IPS-18a (cell line): ENCODE measurements around the gene STARD3NL.

Experiments
- H3K27ac ChIP-seq: one replicate; pipeline ENCODE4 v1.5.1; 2013; ENCODE audit warnings: low read length
- H3K27me3 ChIP-seq: one replicate; pipeline ENCODE4 v1.6.1; 2013; ENCODE audit warnings: mild to moderate bottlenecking, low read length; ENCODE audit not compliant: control insufficient read depth, insufficient read depth
- H3K36me3 ChIP-seq: one replicate; pipeline ENCODE4 v1.6.1; 2013; ENCODE audit warnings: low read depth, low read length; ENCODE audit not compliant: control insufficient read depth
- H3K4me1 ChIP-seq: one replicate; pipeline ENCODE4 v1.6.1; 2013; ENCODE audit warnings: low read depth, low read length; ENCODE audit not compliant: control insufficient read depth
- H3K4me3 ChIP-seq: one replicate; pipeline ENCODE4 v1.5.1; 2013; ENCODE audit warnings: low read length
- H3K9ac ChIP-seq: one replicate; pipeline ENCODE4 v1.6.1; 2013; ENCODE audit warnings: mild to moderate bottlenecking, low read length, moderate library complexity
- H3K9me3 ChIP-seq: one replicate; pipeline ENCODE4 v1.6.1; 2013; ENCODE audit warnings: low read depth, low read length; ENCODE audit not compliant: control insufficient read depth

STARD3NL gene

DNA sequence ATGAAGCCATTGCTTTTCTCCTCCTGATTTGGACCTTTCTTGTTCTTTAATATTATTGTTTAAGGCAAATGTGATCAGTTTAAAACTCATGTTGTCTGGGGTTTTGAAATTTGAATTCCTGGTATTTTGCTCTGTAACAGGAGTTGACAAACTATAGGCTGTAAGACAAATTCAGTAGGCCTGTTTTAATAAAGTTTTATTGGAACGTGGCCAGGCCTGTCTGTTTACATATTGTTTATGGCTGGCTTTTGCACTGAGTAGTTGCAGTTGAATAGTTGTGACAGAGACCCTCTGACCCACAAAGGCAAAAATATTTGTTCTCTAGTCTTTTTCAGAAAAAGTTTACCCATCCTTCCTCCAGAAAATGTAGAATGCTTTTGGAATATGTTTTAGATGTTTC is 29.8 kb downstream of the STARD3NL start:
- Histone ChIP-seq H3K27me3 (no peaks in the 10 kb centered on the region), H3K4me3 (no peak overlapping the region), H3K27ac (no peak overlapping the region), H3K9me3 (no peaks in the 10 kb centered on the region), H3K9ac (no peak overlapping the region), H3K36me3 (peaks cover 16% of the 10 kb centered on the region), H3K4me1 (peaks cover 6% of the 10 kb centered on the region)

DNA sequence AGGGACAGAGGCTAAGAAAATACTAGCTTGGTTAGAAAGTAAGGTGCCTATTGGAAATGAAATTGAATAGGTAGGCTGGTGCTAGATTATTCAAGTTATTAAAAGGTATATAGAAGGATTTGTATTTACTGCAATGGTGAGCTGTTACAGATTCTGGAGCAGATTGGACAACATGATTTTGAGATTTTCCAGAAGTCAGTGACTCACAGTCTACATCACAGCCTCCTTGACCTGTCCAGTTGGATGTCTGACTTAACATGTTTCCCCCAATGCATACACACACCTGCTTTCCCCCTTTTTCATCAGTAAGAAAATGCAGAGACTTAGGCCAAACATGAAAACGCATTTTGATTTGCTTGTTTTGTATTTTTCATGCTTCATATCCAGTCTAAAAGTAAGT is 33.4 kb downstream of the STARD3NL start:
- Histone ChIP-seq H3K9ac (no peak overlapping the region), H3K27me3 (no peaks in the 10 kb centered on the region), H3K36me3 (peaks cover 16% of the 10 kb centered on the region), H3K4me3 (no peak overlapping the region), H3K27ac (no peak overlapping the region), H3K9me3 (no peaks in the 10 kb centered on the region), H3K4me1 (peaks cover 14% of the 10 kb centered on the region)

DNA sequence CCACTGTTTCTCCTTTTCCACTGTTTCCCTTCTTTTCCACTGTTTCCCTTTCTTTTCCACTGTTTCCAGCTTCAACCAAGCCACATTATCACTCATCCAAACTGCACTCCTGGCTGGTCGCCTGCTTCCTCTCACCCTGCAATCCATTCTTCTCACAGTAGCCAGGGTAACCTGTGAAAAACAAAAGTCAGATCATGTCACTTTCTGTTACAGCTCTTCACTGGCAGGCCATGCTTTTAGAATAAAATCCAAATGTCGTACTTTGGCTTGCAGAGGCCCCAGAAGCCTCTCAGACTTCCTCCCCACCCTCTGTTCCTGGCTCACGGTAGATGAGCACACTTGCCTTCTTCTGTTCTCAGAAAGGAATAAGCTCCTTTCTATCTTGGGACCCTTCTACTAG is 33.9 kb downstream of the STARD3NL start:
- Histone ChIP-seq H3K9me3 (no peaks in the 10 kb centered on the region), H3K4me1 (peaks cover 14% of the 10 kb centered on the region), H3K36me3 (peaks cover 16% of the 10 kb centered on the region), H3K27ac (no peak overlapping the region), H3K9ac (no peak overlapping the region), H3K27me3 (no peaks in the 10 kb centered on the region), H3K4me3 (no peak overlapping the region)

DNA sequence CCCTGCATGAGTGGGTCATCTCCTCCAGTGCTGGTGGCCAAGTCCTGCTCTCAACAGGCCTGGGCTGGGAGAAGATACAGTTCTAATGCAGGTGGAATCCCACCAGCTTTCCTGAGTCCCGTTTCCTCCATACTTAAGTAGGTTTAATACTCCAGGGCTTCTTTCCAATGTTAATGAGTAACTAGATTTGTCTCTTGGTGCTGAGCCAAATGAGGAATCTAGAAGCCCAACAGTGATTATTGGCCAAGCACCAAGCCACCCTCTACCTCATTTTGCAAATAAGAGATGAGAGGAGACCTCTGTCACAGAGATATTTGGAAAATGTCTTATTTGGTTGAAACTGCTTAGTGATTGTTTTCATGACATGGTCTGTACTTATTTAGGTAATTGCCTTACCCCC is 37.1 kb downstream of the STARD3NL start:
- Histone ChIP-seq H3K27ac (no peak overlapping the region), H3K36me3 (peaks cover 24% of the 10 kb centered on the region), H3K9me3 (no peaks in the 10 kb centered on the region), H3K4me1 (peaks cover 14% of the 10 kb centered on the region), H3K4me3 (no peak overlapping the region), H3K9ac (no peak overlapping the region), H3K27me3 (no peaks in the 10 kb centered on the region)

DNA sequence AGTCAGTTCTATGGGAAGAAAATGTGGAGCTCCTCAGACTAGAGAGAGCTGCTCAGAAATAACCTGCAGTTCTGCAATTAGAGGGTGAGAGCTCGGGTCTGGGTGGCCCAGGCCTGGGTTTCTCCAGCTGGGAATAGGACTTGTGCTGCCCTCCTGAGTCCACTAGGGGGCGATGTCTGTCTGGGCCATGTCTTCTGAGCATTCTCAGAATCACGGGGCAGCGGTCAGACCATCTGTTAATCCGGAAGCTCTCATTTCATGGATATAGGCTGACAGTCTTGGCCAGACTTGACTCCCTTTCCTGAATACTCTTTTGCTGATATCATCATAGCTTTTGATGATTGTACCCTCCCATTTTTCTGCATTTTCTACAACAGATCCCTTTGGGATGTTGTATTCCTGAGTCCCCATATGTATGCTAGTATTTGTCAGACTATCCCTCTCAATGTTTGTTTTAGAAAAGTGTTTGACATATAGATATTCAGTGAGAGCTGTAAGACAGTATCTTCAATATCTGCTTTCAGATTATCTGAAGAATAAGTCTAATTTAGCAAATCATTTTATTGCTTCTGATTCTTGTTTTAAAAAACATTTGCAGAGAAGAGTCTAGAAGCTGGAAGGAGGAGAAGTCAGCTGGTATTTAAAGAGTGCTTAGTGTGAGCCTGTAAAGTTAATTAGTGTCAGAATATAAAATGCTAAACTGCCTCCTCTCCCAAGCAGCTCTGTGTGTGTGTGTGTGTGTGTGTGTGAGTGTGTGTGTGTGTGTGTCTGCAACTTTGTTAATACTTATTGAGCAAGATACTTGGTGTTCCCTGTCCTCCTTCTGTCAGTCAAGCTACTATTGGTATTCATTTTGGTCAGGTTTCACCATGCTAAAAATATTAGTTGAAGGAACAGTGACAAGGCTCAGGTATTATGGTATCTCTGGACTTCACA is 38.0 kb downstream of the STARD3NL start:
- Histone ChIP-seq H3K4me1 (peaks cover 14% of the 10 kb centered on the region), H3K27ac (no peak overlapping the region), H3K27me3 (no peaks in the 10 kb centered on the region), H3K36me3 (peaks cover 31% of the 10 kb centered on the region), H3K9me3 (no peaks in the 10 kb centered on the region), H3K4me3 (no peak overlapping the region), H3K9ac (no peak overlapping the region)

DNA sequence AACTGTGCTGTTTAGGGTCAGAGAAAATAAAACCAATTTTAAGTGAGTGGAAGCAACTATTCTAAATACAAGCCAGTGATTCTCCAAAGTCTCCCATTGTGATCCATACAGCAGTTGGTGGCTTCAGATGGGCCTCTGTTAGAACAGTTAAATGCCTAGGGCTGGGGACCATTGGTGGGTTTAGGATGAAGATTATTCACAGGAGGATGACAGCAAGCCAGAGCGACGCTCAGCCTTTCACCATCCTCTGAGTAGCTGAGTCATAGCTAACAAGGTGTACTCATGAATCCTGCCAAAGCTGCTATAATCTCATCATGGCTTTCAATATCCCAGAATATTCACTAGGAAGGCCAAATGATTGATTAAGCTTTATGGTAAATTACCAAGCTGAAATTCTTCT is 39.6 kb downstream of the STARD3NL start:
- Histone ChIP-seq H3K27me3 (no peaks in the 10 kb centered on the region), H3K4me3 (no peak overlapping the region), H3K27ac (no peak overlapping the region), H3K4me1 (peaks cover 10% of the 10 kb centered on the region), H3K9me3 (no peaks in the 10 kb centered on the region), H3K36me3 (peaks cover 31% of the 10 kb centered on the region), H3K9ac (no peak overlapping the region)

DNA sequence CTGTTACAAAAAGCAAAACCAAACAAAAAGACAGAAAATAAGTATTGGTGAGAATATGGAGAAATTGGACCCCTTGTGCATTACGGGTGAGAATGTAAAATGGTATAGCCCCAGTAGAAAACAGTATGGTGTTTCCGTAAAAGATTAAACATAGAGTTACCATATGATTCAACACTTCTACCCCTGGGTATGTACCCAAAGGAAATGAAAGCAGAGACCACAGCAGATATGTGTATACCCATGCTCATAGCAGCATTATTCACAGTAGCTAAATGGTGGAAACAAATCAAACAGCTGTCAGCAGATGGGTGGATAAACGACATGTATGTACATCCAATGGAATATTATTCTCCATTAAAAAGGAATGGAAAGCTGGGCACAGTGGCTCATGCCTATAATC is 42.4 kb downstream of the STARD3NL start:
- Histone ChIP-seq H3K36me3 (peaks cover 38% of the 10 kb centered on the region), H3K27me3 (no peaks in the 10 kb centered on the region), H3K4me3 (no peak overlapping the region), H3K27ac (no peak overlapping the region), H3K9me3 (no peaks in the 10 kb centered on the region), H3K4me1 (no peaks in the 10 kb centered on the region), H3K9ac (no peak overlapping the region)

DNA sequence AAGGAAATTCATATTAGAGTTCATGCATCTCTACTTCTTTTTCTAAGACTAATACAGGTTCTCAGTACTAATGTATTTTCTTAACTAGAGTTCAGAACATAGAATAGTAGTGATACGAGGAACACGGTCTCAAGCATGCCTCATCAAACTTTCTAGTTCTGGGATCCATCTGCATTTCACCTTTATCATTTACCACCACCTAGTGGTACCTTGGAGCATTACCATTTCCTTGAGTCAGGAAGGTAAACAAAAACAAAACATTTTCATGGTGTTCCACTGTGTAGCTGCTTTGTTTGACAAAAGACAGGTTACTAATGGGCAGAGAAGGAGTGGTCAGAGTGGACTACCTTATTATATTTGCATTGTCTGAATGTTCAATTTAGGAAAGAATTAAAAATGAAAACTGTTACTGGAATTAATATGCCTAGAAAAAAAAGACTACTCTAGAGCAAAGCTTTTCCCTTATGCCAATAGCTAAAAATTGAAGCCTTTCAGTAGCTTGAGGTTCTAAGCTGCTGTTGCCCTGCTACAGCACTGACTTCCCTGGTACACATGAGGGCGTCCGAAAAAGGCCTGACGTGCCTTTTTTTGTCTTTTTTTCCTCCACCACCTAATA is 44.5 kb downstream of the STARD3NL start:
- H3K9me3 ChIP-seq: no peaks in the 10 kb centered on the region
- no peaks in the 10 kb centered on the region for H3K27me3 ChIP-seq
- H3K9ac ChIP-seq: no peak overlapping the region
- peaks cover 31% of the 10 kb centered on the region for H3K36me3 ChIP-seq
- no peaks in the 10 kb centered on the region for H3K4me1 ChIP-seq
- no peak overlapping the region for H3K4me3 ChIP-seq
- H3K27ac ChIP-seq: no peak overlapping the region

DNA sequence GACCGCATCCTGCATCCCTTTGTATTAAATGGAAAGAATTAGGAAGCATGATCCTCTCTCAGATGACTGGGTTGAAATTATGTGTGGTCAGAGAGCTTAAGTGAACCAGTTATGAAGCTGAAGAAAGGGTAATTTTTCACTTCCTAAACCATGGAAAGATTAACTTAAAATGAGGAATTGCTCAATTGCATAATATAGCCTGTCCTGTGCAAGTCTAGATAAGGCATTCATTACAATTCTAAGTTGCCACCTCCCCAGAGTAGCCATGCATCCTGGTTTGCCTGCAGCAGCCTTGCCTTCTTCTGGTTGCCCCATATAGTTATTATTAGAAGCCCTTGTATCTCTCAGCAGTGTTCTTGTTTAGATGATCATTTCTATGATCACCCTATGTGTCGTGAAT is 45.3 kb downstream of the STARD3NL start:
- Histone ChIP-seq H3K4me1 (no peaks in the 10 kb centered on the region), H3K27me3 (no peaks in the 10 kb centered on the region), H3K36me3 (peaks cover 31% of the 10 kb centered on the region), H3K4me3 (no peak overlapping the region), H3K27ac (no peak overlapping the region), H3K9ac (no peak overlapping the region), H3K9me3 (no peaks in the 10 kb centered on the region)

DNA sequence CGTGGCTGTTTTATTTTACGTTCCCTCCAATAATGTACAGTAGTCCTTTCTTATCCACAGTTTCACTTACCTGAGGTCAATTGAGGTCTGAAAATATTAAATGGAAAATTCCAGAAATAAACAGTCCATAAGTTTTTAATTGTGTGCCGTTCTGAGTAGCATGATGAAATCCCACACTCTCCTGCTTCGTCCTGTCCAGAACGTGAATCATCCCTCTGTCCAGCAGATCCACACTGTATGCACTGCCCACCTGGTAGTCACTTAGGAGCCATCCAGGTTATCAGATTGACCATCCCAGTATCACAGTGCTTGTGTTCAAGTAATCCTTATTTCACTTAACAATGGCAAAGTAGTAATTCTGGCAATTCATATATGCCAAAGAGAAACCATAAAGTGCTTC is 46.3 kb downstream of the STARD3NL start:
- Histone ChIP-seq H3K9ac (no peak overlapping the region), H3K4me1 (no peaks in the 10 kb centered on the region), H3K4me3 (no peak overlapping the region), H3K27me3 (no peaks in the 10 kb centered on the region), H3K27ac (no peak overlapping the region), H3K36me3 (peaks cover 30% of the 10 kb centered on the region), H3K9me3 (no peaks in the 10 kb centered on the region)

DNA sequence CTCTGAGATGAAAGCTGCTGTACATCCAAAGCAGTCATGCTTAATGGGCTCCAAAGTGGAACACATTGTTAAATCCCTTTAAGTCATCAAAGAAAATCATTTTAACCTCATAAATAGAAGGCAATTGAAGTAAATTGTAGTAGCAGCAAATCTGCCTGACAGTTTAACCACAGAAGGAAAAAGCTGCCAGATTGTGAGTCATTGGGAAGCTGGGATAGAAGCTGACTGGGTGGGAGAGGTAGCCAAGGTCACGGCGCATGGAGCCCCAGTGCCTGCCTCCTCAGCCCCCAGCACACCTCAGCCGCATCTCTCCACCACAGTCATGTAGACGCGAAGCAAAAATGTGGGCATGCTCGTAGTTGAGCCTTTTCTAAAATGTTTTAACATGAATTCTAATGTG is 51.3 kb downstream of the STARD3NL start:
- Histone ChIP-seq H3K4me3 (no peak overlapping the region), H3K4me1 (no peaks in the 10 kb centered on the region), H3K27ac (no peak overlapping the region), H3K36me3 (peaks cover 19% of the 10 kb centered on the region), H3K9me3 (no peaks in the 10 kb centered on the region), H3K9ac (no peak overlapping the region), H3K27me3 (no peaks in the 10 kb centered on the region)
